Neural progenitor cell (in vitro differentiated cells): ENCODE data around the gene GDF10. TPM values are rescaled to one million over a fixed set of nuclear protein-coding genes. Genes with fewer than 3 reads are reported as not detected.

ENCODE experiments used
- DNase-seq: peaks from one replicate; pipeline ENCODE4 v3.0.0-alpha.2; 2016; ENCODE audit warnings: low spot score
- H2AFZ ChIP-seq: fragments of 200-600 bp; sonication (generic); replicated peaks from 2 replicates; pipeline ENCODE4 v1.6.1; 2016; ENCODE audit warnings: antibody characterized with exemption
- H3F3A ChIP-seq: fragments of 200-600 bp; sonication (generic); 2 replicates; pipeline ENCODE4 v1.6.1; 2016; ENCODE audit warnings: antibody characterized with exemption, low read depth
- H3K27ac ChIP-seq: fragments of 200-600 bp; sonication (generic); 2 replicates; pipeline ENCODE4 v1.5.1; 2016; ENCODE audit warnings: mild to moderate bottlenecking
- H3K27me3 ChIP-seq: fragments of 200-600 bp; sonication (generic); 2 replicates; pipeline ENCODE4 v1.6.1; 2016; ENCODE audit warnings: mild to moderate bottlenecking, moderate library complexity
- H3K36me3 ChIP-seq: fragments of 200-600 bp; sonication (generic); 2 replicates; pipeline ENCODE4 v1.5.1; 2016
- H3K4me1 ChIP-seq: fragments of 200-600 bp; sonication (generic); 2 replicates; pipeline ENCODE4 v1.6.1; 2016; ENCODE audit warnings: mixed run types
- H3K4me2 ChIP-seq: fragments of 200-600 bp; sonication (generic); 2 replicates; pipeline ENCODE4 v1.6.1; 2016
- H3K4me3 ChIP-seq: fragments of 200-600 bp; sonication (generic); 2 replicates; pipeline ENCODE4 v1.5.1; 2016
- H3K79me2 ChIP-seq: fragments of 200-600 bp; sonication (generic); 2 replicates; pipeline ENCODE4 v1.6.1; 2016; ENCODE audit warnings: low read depth
- H3K9ac ChIP-seq: fragments of 200-600 bp; sonication (generic); 2 replicates; pipeline ENCODE4 v1.6.1; 2016
- H3K9me3 ChIP-seq: fragments of 200-600 bp; sonication (generic); 2 replicates; pipeline ENCODE4 v1.5.1; 2016; ENCODE audit warnings: low read depth
- H4K20me1 ChIP-seq: fragments of 200-600 bp; sonication (generic); 2 replicates; pipeline ENCODE4 v1.6.1; 2016; ENCODE audit warnings: low read depth
- H3K27ac Mint-ChIP-seq: 3 replicates; pipeline ENCODE4 v1.8.0; 2021; ENCODE audit warnings: mixed read lengths
- H3K27me3 Mint-ChIP-seq: 2 replicates; pipeline ENCODE4 v1.8.0; 2022; ENCODE audit warnings: low read depth, mild to moderate bottlenecking, inconsistent platforms, moderate library complexity, mixed read lengths; ENCODE audit not compliant: insufficient read depth
- H3K36me3 Mint-ChIP-seq: 3 replicates; pipeline ENCODE4 v1.8.0; 2021; ENCODE audit warnings: mixed read lengths
- H3K4me1 Mint-ChIP-seq: 3 replicates; pipeline ENCODE4 v1.8.0; 2021; ENCODE audit warnings: mixed read lengths
- H3K4me3 Mint-ChIP-seq: 3 replicates; pipeline ENCODE4 v1.8.0; 2021; ENCODE audit warnings: mild to moderate bottlenecking, moderate library complexity, mixed read lengths
- H3K9me3 Mint-ChIP-seq: 3 replicates; pipeline ENCODE4 v1.8.0; 2020; ENCODE audit warnings: mixed read lengths
- EZH2 ChIP-seq: fragments of 200-600 bp; sonication (generic); IDR thresholded peaks from 2 replicates; pipeline ENCODE4 v1.6.1; 2017; ENCODE audit warnings: antibody characterized with exemption, mild to moderate bottlenecking, moderate library complexity
- EZH2phosphoT487 ChIP-seq: fragments of 200-600 bp; sonication (generic); IDR thresholded peaks from 2 replicates; pipeline ENCODE4 v1.6.1; 2017; ENCODE audit warnings: antibody characterized with exemption
- total RNA-seq: library from RNA; depleted of rRNA; stranded (reverse); fragments of >200 nt; gene quantifications from 2 replicates; pipeline ENCODE4 v1.2.3, GENCODE V29; 2015; ENCODE audit warnings: low replicate concordance
- TF ChIP-seq, protein P1 (sequence below): fragments of 200-600 bp; sonication (generic); IDR thresholded peaks from 2 replicates; pipeline ENCODE4 v1.5.1; 2017; ENCODE audit warnings: antibody characterized with exemption, mild to moderate bottlenecking

Gene GDF10
- total RNA-seq, 1 donor from 2014 or later, result 0.28 TPM

DNA sequence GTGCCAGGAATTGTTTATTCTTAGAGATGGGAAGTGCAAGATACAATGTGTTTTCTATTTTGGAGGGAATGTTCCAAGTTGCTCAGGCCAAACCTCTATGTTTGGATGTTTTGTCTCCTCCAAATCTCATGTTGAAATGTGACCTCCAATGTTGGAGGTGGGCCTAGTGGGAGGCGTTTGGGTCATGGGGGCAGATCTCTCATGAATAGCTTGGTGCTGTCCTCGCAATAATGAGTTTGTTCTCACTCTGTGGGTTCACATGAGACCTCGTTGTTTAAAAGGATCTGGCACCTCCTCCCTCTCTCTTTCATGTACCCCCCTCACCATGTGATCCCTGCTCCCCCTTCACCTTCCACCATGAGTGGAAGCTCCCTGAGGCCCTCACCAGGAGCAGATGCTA lies 8.3 kb upstream of the GDF10 start:
- H3K27ac ChIP-seq, result no peak overlapping the region
- H3K36me3 ChIP-seq, result no peaks in the 10 kb centered on the region
- TF ChIP-seq EZH2phosphoT487, result no peak
- no peak overlapping the region for H2AFZ ChIP-seq
- no peaks in the 10 kb centered on the region for H3K27me3 ChIP-seq
- Mint-ChIP-seq H3K4me1 (peaks cover 25% of the 10 kb centered on the region), H3K27me3 (peaks cover 8% of the 10 kb centered on the region), H3K9me3 (peaks cover 6% of the 10 kb centered on the region), H3K4me3 (no peak overlapping the region), H3K36me3 (peaks cover 2% of the 10 kb centered on the region), H3K27ac (peak overlapping the region; percentile 93)
- no peaks in the 10 kb centered on the region for H3F3A ChIP-seq
- no peak overlapping the region for H3K9ac ChIP-seq
- DNase-seq, result no peak
- H3K79me2 ChIP-seq, result no peaks in the 10 kb centered on the region
- no peak overlapping the region for H3K4me3 ChIP-seq
- peaks cover 16% of the 10 kb centered on the region for H3K4me1 ChIP-seq
- no peaks in the 10 kb centered on the region for H3K9me3 ChIP-seq
- H3K4me2 ChIP-seq, result no peak overlapping the region
- H4K20me1 ChIP-seq, result no peaks in the 10 kb centered on the region

DNA sequence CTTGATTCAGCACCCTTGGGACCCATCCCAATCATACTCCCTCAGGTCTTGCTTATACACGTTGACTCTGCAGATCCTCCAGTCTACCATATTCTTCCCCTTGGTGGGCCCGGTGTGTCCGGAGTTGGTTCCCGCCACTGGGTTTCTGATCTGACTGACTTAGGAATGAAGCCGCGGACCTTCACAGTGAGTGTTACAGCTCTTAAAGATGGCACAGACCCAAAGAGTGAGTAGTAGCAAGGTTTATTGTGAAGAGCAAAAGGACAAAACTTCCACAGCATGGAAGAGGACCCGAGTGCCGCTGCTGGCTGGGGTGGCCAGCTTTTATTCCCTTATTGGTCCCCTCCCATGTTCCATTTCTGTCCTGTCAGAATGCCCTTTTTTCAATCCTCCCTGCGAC lies 5.9 kb upstream of the GDF10 start:
- Histone ChIP-seq H3K4me1 (peaks cover 40% of the 10 kb centered on the region), H3K79me2 (no peaks in the 10 kb centered on the region), H3K4me2 (no peak overlapping the region), H3K36me3 (no peaks in the 10 kb centered on the region), H2AFZ (no peak overlapping the region), H3K9me3 (no peaks in the 10 kb centered on the region), H3K27me3 (peaks cover 7% of the 10 kb centered on the region), H3K4me3 (no peak overlapping the region), H3F3A (peaks cover 20% of the 10 kb centered on the region), H4K20me1 (no peaks in the 10 kb centered on the region), H3K27ac (no peak overlapping the region), H3K9ac (no peak overlapping the region)
- Mint-ChIP-seq H3K9me3 (peaks cover 6% of the 10 kb centered on the region), H3K27ac (no peak overlapping the region), H3K4me3 (no peak overlapping the region), H3K36me3 (peaks cover 2% of the 10 kb centered on the region), H3K4me1 (peaks cover 42% of the 10 kb centered on the region), H3K27me3 (peaks cover 8% of the 10 kb centered on the region)
- DNase-seq, result no peak
- TF ChIP-seq EZH2, result no peak
- TF ChIP-seq, protein P1, sequence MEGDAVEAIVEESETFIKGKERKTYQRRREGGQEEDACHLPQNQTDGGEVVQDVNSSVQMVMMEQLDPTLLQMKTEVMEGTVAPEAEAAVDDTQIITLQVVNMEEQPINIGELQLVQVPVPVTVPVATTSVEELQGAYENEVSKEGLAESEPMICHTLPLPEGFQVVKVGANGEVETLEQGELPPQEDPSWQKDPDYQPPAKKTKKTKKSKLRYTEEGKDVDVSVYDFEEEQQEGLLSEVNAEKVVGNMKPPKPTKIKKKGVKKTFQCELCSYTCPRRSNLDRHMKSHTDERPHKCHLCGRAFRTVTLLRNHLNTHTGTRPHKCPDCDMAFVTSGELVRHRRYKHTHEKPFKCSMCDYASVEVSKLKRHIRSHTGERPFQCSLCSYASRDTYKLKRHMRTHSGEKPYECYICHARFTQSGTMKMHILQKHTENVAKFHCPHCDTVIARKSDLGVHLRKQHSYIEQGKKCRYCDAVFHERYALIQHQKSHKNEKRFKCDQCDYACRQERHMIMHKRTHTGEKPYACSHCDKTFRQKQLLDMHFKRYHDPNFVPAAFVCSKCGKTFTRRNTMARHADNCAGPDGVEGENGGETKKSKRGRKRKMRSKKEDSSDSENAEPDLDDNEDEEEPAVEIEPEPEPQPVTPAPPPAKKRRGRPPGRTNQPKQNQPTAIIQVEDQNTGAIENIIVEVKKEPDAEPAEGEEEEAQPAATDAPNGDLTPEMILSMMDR, result no peak
- TF ChIP-seq EZH2phosphoT487, result no peak

- Histone ChIP-seq H3K4me3 (no peak overlapping the region), H3F3A (peaks cover 25% of the 10 kb centered on the region), H3K4me2 (no peak overlapping the region), H3K4me1 (peaks cover 44% of the 10 kb centered on the region), H4K20me1 (no peaks in the 10 kb centered on the region), H3K79me2 (no peaks in the 10 kb centered on the region), H3K27me3 (peaks cover 11% of the 10 kb centered on the region), H3K9me3 (no peaks in the 10 kb centered on the region), H3K36me3 (no peaks in the 10 kb centered on the region), H3K9ac (no peak overlapping the region), H2AFZ (no peak overlapping the region), H3K27ac (no peak overlapping the region)
- Mint-ChIP-seq H3K27ac (no peak overlapping the region), H3K4me3 (no peak overlapping the region), H3K36me3 (peaks cover 2% of the 10 kb centered on the region), H3K27me3 (peaks cover 8% of the 10 kb centered on the region), H3K4me1 (peaks cover 46% of the 10 kb centered on the region), H3K9me3 (peaks cover 6% of the 10 kb centered on the region)
- no peak for DNase-seq
- TF ChIP-seq EZH2phosphoT487 (no peak), EZH2 (no peak)
- TF ChIP-seq, protein P1, result no peak
Observed at GRCh38 chr10:47294501-47294900, 5.5 kb upstream of the GDF10 start.

- DNase-seq, result no peak
- Histone ChIP-seq H2AFZ (no peak overlapping the region), H3K27me3 (peaks cover 20% of the 10 kb centered on the region), H3K4me2 (no peak overlapping the region), H3K36me3 (no peaks in the 10 kb centered on the region), H3K4me3 (no peak overlapping the region), H3K9ac (no peak overlapping the region), H3F3A (peaks cover 28% of the 10 kb centered on the region), H3K4me1 (peaks cover 48% of the 10 kb centered on the region), H3K79me2 (no peaks in the 10 kb centered on the region), H3K27ac (no peak overlapping the region), H4K20me1 (no peaks in the 10 kb centered on the region), H3K9me3 (no peaks in the 10 kb centered on the region)
- peaks cover 49% of the 10 kb centered on the region for H3K4me1 Mint-ChIP-seq
- H3K4me3 Mint-ChIP-seq, result no peak overlapping the region
- H3K36me3 Mint-ChIP-seq, result peaks cover 2% of the 10 kb centered on the region
- H3K9me3 Mint-ChIP-seq, result peaks cover 6% of the 10 kb centered on the region
- peak overlapping the region; percentile 96 for H3K27ac Mint-ChIP-seq
- TF ChIP-seq, protein P1, result no peak
- TF ChIP-seq EZH2 (no peak), EZH2phosphoT487 (no peak)
- H3K27me3 Mint-ChIP-seq, result peaks cover 8% of the 10 kb centered on the region
Observed at GRCh38 chr10:47295411-47295810, 4.6 kb upstream of the GDF10 start.
